GM15510 (cell line): ENCODE data around the gene ERICH2.

ENCODE experiments used
- POLR2A ChIP-seq: IDR thresholded peaks from 3 replicates; pipeline ENCODE4 v1.6.1; 2011; ENCODE audit warnings: borderline replicate concordance; ENCODE audit not compliant: insufficient read length; ENCODE audit errors: extremely low read depth

The ERICH2 gene

DNA sequence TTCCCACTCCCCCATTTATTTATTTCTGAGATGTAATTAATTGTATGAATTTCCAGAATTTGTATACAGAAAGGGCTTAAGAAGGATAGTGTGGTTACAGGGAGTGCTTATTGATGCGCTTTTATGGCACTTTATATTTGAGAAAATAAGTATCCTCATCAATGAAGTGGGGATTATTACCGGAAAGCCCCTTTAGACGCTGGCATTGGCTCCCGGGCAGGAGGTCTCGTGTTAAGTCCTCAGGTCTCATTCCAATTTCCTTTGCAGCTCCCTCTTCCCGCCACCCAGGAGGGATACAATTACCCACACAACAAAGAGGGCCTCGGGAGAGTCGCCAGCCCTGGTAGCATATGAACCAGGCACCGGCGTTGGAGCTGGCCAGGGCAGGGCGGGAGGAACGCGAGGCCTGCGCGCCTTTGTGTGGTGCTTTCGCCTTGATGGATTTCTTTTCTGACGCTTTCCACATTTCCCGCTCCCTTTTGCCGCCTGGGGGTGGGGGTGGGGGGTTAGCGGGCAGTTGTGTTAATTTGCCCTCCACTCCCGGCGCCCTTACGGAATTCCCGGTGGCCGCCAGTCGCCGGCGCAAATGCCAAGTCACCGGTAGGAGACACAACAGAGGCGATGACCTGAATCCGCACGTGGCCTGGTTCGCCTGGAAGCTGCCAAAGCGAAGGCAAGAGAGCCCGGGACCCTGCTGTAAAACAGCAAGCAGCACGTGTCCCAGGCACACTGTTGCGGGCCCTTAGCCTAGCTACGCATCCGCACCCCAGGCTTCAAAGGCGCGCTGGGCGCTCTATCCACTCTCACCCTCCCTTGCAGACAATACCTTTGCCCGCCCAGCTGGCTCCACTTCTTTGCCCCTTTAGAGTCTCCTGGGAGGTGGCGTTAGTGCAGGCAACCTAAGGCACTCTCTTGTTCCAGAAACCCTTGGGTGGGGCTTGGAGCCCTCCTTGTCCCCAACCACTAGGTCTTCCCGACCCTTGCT lies 49.8 kb downstream of the ERICH2 start:
- TF ChIP-seq POLR2A: no peak

DNA sequence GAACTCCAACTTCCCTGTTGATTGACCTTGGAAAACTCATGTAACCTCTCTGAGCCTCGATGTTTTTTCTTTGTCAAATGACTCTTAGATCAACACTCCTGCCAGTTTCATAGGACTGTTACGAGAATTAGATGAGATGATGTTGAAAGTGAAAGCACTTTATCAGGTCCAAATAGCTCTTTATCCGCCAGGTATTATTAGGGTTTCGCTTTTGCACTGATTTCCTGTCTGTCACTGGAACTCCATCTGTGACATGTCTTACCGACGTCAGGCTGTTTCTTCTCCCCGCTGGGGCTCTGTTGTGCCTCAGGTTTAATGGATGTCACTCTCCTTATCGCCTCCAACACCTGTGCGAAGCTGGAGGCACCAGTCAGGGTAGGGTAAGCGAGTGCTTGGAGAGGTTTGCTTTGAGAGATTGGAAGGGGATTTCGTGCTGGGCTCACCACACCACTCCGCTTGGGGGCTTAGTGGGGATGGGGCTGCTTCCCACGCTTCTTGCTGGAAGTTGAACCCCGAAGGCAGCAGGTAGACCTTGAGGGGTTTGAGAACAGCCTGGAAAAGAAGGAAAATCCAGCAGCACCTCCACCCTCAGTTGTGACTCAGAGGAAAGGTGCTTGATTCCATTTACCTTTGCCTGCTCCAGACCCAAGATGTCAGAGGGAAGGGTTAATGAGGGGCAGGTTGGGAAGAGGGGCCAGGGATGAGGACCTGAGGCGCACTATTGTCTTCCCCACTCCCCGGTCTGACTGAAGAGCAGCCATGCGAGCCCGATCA lies 50.8 kb downstream of the ERICH2 start:
- TF ChIP-seq POLR2A: no peak

- TF ChIP-seq POLR2A: no peak
These were observed 51.5 kb downstream of the ERICH2 start for GRCh38 chr2:170821531-170822289.

DNA sequence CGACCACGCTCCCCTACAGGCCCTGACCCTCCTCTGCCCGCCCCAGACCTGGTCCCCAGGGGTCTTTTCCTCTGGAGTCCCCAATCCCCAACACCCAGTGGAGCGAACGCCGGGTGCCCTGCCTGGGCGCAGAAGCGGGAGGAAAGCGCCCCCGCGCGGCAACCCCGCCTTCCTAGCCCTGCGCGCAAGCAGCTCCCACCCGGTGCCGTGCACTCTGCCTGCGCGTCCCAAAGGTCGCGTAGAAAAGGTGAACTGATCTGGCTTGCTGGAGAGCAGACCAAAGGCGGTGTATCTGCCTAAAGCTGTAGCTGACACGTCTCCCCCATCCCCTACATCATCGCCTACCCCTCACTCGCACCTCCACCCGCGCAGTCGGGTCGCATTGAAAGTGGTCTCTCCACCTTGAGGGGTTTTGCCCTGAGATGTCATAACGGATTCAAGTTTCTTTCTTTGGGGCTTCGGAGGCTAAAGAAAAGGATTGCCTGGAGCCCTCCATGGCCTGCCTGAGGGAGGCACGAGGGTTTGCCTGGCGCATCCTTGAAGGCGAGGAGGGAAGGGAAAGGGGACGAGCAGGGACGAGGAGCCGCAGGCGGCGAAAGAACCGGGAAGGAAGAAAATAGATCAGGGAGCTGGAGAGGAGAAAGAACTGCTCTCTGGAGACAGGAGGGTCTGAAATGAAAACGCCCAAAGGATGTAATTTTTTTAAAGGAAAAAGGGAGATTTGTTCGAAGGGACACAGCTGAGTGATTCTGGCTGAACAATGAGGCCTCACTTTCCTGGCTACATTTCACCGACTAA lies 52.3 kb downstream of the ERICH2 start:
- TF ChIP-seq POLR2A: no peak

GRCh38 chr2:170823088-170823897 lies 53.1 kb downstream of the ERICH2 start:
- TF ChIP-seq POLR2A: no peak

GRCh38 chr2:170823898-170824215 lies 53.7 kb downstream of the ERICH2 start:
- TF ChIP-seq POLR2A: no peak

- no peak for TF ChIP-seq POLR2A
These were observed 54.4 kb downstream of the ERICH2 start for GRCh38 chr2:170824526-170825015.

- TF ChIP-seq POLR2A: no peak
These were observed 57.8 kb downstream of the ERICH2 start for GRCh38 chr2:170827841-170828532.

- TF ChIP-seq POLR2A: no peak
These were observed 58.3 kb downstream of the ERICH2 start for GRCh38 chr2:170828533-170828916.

DNA sequence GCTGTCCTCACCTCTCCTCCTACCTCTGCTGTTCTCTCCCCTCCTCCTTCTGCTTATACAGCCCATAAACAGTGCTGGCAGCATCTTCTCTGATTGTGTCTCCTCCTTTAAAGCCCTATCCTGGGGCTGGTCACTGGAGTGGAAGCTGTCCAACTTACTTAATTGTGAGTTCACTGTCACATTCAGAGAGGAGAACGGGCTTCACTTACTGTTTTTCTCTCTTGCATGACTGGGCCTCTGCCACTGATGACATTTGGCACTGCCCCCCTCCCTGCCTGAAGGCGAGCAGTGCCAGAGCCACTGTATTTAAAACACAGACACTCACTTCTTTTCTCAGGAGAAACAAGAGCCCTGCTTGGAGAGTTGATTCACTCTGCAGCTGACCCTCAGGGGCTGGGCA lies 58.9 kb downstream of the ERICH2 start:
- TF ChIP-seq POLR2A: no peak

- TF ChIP-seq POLR2A: no peak
These were observed 60.0 kb downstream of the ERICH2 start for GRCh38 chr2:170830166-170830565.

- TF ChIP-seq POLR2A: no peak
These were observed 60.9 kb downstream of the ERICH2 start for GRCh38 chr2:170831115-170831514.

- no peak for TF ChIP-seq POLR2A
These were observed 65.8 kb downstream of the ERICH2 start for GRCh38 chr2:170836027-170836426.
